ENCODE results near the gene ALPK3. TPM values are rescaled to one million over a fixed set of nuclear protein-coding genes. Genes with fewer than 3 reads are reported as not detected.

Gene ALPK3
- total and polyA plus RNA-seq, 10 of the 15 experiments (the other 5 are each of a cell fraction or from before 2014, with no cell fraction given) = under 0.01 to 0.05 (median 0.02) TPM; not detected in 6

DNA sequence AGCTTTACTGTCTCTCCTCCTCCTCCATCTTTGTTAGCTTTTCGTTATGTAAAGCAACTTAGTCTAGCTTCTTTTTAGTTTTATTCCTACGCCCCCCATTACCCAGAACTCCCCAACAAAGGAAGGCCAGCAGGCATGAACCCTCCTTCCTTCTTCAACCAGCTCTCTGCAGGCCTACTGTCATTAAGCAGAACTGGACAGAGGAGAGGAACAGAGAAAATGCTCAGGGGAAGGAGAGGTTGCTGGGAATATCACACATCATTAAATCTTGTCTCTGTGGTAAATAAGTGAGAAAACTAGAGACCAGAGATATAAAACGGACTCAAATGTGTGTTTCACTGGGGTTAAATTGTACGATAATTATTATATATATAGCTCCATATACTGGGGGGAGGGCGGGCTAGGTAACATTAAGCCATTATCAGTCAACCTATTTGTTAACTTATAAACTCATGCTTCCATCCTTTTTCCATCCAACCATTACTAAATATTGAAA, 48.0 kb downstream of the ALPK3 start (continued):
- TF ChIP-seq, protein P1, sequence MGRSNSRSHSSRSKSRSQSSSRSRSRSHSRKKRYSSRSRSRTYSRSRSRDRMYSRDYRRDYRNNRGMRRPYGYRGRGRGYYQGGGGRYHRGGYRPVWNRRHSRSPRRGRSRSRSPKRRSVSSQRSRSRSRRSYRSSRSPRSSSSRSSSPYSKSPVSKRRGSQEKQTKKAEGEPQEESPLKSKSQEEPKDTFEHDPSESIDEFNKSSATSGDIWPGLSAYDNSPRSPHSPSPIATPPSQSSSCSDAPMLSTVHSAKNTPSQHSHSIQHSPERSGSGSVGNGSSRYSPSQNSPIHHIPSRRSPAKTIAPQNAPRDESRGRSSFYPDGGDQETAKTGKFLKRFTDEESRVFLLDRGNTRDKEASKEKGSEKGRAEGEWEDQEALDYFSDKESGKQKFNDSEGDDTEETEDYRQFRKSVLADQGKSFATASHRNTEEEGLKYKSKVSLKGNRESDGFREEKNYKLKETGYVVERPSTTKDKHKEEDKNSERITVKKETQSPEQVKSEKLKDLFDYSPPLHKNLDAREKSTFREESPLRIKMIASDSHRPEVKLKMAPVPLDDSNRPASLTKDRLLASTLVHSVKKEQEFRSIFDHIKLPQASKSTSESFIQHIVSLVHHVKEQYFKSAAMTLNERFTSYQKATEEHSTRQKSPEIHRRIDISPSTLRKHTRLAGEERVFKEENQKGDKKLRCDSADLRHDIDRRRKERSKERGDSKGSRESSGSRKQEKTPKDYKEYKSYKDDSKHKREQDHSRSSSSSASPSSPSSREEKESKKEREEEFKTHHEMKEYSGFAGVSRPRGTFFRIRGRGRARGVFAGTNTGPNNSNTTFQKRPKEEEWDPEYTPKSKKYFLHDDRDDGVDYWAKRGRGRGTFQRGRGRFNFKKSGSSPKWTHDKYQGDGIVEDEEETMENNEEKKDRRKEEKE (IDR thresholded peaks at IDR 0.05) = no peak
- TF ChIP-seq, protein P2, sequence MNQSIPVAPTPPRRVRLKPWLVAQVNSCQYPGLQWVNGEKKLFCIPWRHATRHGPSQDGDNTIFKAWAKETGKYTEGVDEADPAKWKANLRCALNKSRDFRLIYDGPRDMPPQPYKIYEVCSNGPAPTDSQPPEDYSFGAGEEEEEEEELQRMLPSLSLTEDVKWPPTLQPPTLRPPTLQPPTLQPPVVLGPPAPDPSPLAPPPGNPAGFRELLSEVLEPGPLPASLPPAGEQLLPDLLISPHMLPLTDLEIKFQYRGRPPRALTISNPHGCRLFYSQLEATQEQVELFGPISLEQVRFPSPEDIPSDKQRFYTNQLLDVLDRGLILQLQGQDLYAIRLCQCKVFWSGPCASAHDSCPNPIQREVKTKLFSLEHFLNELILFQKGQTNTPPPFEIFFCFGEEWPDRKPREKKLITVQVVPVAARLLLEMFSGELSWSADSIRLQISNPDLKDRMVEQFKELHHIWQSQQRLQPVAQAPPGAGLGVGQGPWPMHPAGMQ (IDR thresholded peaks at IDR 0.05; ENCODE audit: borderline replicate concordance) = no peak
- TF ChIP-seq STAT1 (conservative IDR thresholded peaks at IDR 0.05) = no peak
- TF ChIP-seq, protein P3, sequence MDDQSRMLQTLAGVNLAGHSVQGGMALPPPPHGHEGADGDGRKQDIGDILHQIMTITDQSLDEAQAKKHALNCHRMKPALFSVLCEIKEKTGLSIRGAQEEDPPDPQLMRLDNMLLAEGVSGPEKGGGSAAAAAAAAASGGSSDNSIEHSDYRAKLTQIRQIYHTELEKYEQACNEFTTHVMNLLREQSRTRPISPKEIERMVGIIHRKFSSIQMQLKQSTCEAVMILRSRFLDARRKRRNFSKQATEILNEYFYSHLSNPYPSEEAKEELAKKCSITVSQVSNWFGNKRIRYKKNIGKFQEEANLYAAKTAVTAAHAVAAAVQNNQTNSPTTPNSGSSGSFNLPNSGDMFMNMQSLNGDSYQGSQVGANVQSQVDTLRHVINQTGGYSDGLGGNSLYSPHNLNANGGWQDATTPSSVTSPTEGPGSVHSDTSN (IDR thresholded peaks at IDR 0.05; ENCODE audit: insufficient replicate concordance, low read depth, low read length) = no peak
- TF ChIP-seq EGR1 (IDR thresholded peaks at IDR 0.05; ENCODE audit: borderline replicate concordance in 1 of 2, low read depth in 2 of 2, low read length in 2 of 2) = no peak
- TF ChIP-seq, protein P4, sequence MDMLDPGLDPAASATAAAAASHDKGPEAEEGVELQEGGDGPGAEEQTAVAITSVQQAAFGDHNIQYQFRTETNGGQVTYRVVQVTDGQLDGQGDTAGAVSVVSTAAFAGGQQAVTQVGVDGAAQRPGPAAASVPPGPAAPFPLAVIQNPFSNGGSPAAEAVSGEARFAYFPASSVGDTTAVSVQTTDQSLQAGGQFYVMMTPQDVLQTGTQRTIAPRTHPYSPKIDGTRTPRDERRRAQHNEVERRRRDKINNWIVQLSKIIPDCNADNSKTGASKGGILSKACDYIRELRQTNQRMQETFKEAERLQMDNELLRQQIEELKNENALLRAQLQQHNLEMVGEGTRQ (IDR thresholded peaks at IDR 0.05; ENCODE audit: borderline replicate concordance, low read depth, low read length) = no peak
- TF ChIP-seq, protein P5, sequence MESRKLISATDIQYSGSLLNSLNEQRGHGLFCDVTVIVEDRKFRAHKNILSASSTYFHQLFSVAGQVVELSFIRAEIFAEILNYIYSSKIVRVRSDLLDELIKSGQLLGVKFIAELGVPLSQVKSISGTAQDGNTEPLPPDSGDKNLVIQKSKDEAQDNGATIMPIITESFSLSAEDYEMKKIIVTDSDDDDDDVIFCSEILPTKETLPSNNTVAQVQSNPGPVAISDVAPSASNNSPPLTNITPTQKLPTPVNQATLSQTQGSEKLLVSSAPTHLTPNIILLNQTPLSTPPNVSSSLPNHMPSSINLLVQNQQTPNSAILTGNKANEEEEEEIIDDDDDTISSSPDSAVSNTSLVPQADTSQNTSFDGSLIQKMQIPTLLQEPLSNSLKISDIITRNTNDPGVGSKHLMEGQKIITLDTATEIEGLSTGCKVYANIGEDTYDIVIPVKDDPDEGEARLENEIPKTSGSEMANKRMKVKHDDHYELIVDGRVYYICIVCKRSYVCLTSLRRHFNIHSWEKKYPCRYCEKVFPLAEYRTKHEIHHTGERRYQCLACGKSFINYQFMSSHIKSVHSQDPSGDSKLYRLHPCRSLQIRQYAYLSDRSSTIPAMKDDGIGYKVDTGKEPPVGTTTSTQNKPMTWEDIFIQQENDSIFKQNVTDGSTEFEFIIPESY (IDR thresholded peaks at IDR 0.05) = no peak
- TF ChIP-seq SP1 (IDR thresholded peaks at IDR 0.05; ENCODE audit: low read depth, low read length) = no peak
- TF ChIP-seq MEF2B (IDR thresholded peaks at IDR 0.05; ENCODE audit: partially characterized antibody, poor library complexity, severe bottlenecking) = peak; percentile 29
- 0 out of 2 replicates have a peak, but pooled peaks have one; percentile 14 for TF ChIP-seq IKZF1 (conservative IDR thresholded peaks at IDR 0.05)
- no peak for TF ChIP-seq MEF2A (IDR thresholded peaks at IDR 0.05; ENCODE audit: insufficient read depth, low read depth, low read length)
- TF ChIP-seq, protein P6, sequence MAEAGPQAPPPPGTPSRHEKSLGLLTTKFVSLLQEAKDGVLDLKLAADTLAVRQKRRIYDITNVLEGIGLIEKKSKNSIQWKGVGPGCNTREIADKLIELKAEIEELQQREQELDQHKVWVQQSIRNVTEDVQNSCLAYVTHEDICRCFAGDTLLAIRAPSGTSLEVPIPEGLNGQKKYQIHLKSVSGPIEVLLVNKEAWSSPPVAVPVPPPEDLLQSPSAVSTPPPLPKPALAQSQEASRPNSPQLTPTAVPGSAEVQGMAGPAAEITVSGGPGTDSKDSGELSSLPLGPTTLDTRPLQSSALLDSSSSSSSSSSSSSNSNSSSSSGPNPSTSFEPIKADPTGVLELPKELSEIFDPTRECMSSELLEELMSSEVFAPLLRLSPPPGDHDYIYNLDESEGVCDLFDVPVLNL (IDR thresholded peaks at IDR 0.05; ENCODE audit: low read depth, low read length) = no peak
- no peak for TF ChIP-seq ASH2L (IDR thresholded peaks at IDR 0.05; ENCODE audit: borderline replicate concordance, low read depth)
- no peak for TF ChIP-seq YBX1 (IDR thresholded peaks at IDR 0.05)
- no peak for TF ChIP-seq JUND (IDR thresholded peaks at IDR 0.05; ENCODE audit: low read depth, low read length)
- no peak for TF ChIP-seq BMI1 (IDR thresholded peaks at IDR 0.05; ENCODE audit: borderline replicate concordance)
- TF ChIP-seq, protein P7, sequence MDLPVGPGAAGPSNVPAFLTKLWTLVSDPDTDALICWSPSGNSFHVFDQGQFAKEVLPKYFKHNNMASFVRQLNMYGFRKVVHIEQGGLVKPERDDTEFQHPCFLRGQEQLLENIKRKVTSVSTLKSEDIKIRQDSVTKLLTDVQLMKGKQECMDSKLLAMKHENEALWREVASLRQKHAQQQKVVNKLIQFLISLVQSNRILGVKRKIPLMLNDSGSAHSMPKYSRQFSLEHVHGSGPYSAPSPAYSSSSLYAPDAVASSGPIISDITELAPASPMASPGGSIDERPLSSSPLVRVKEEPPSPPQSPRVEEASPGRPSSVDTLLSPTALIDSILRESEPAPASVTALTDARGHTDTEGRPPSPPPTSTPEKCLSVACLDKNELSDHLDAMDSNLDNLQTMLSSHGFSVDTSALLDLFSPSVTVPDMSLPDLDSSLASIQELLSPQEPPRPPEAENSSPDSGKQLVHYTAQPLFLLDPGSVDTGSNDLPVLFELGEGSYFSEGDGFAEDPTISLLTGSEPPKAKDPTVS (IDR thresholded peaks at IDR 0.05; ENCODE audit: low read depth, low read length) = no peak
- no peak for TF ChIP-seq EED (IDR thresholded peaks at IDR 0.05; ENCODE audit: low read depth)
- no peak for TF ChIP-seq ZNF274 (IDR thresholded peaks at IDR 0.05; ENCODE audit: insufficient read depth, insufficient read length)

Data from GM12878 (cell line).